Inflammatory macrophage (primary cell): ENCODE data around the gene VAV3.

Experiments used
- DNase-seq, 2 donors: peaks; one replicate each; pipeline ENCODE4 v3.0.0-alpha.2; 2020 to 2022

The VAV3 gene

GRCh38 chr1:107936498-107937481 lies 28.2 kb downstream of the VAV3 start:
- DNase-seq: peak; percentile 82 to 88

GRCh38 chr1:107935396-107936064 lies 29.4 kb downstream of the VAV3 start:
- DNase-seq: peak in 1 of 2 donors; percentile 30

DNA sequence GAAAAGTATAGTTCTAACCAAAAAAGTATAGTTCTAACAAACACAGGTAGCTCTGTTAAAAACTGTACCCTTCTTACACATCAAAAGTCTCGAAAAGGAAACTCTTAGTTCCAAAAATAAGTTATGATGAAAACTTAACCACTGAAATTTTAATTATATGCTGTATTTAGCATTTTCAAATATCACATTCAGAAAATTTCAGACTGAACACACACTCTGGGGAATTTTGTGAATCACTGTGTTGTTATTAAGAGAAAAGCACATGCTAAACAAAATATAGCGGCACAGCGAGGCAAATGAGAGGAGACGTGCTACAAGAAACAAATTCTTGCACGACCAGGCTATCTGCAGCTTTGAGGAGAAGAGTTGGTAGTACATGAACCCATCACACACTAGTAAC lies 30.4 kb downstream of the VAV3 start:
- no peak for DNase-seq

DNA sequence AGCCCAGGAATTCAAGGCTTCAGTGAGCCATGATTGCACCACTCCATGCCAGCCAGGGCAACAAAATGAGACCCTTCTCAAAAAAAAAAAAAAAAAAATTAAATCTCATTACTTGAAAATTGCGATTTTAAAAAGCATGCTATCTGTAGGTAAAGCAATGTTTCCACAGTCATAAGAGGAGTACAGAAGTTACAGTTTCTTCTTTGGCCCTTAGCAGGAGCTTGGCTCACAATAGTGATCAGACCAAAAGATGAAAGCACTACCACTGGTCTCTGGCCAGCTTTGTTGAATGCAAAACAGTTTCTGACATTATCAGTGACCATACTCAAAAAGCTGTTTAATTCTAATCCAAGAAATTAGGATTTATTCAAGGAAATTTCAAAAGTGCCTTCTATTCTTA lies 31.2 kb downstream of the VAV3 start:
- no peak for DNase-seq

- no peak for DNase-seq
These were observed 34.7 kb downstream of the VAV3 start for GRCh38 chr1:107930292-107930691.

DNA sequence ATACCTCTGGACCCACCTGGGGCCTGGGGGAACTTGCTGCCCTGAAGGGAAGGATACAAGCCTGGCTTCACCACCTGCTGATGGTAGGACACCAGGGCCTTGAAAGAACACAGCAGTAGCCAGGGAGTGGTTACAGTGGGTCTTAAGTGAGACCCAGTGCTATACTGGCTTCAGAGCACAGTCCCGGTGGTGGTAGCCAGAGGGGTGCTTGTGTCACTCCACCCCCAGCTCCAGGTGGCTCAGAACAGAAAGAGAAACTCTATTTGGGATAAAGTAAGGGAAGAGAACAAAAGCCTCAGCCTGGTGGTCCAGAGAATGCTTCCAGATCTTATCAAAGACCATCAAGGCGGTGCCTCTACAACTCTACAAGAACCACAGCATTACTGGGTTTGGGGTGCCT lies 37.2 kb downstream of the VAV3 start:
- DNase-seq: no peak

GRCh38 chr1:107926436-107927080 lies 38.4 kb downstream of the VAV3 start:
- no peak for DNase-seq

GRCh38 chr1:107925565-107925964 lies 39.4 kb downstream of the VAV3 start:
- no peak for DNase-seq

GRCh38 chr1:107920999-107921398 lies 44.0 kb downstream of the VAV3 start:
- no peak for DNase-seq

DNA sequence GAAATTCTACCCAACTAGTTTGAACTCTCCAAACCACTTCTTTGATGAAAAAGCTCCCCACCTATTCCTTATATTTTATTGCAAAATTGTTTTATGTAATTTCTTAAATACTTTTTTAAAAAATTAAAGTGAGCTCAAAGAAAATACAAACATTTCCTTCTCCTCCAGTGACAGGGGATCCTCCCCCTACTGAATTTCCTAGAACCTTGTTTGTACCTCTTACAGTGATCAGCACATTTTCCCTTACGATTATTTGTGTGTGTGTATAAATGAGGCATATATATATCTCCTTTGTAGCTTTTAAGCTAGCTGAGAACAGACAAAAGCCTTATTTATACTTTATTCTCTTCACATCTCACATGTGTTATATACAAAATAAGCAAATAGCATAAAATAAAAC lies 44.4 kb downstream of the VAV3 start:
- DNase-seq: no peak

DNA sequence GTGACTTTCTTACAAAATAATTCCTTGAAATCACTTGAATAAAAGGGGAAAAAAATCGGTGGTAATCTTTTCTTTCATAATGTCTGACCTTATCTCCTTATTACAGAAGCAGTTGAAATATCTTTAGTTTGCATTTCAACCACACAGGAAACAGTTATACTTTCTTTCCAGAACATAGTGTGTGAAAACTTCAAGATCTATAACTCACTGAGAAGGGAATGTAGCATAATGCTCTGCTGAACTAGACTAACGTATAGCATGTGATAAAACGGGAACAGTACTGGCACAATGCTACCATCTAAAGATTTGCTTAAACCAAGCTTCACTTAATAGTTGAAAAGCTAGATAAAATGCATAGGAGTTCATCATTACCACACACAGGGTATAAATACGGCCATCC lies 45.0 kb downstream of the VAV3 start:
- no peak for DNase-seq

GRCh38 chr1:107914119-107914765 lies 50.7 kb downstream of the VAV3 start:
- DNase-seq: peak; percentile 39 to 59

- no peak for DNase-seq
These were observed 52.3 kb downstream of the VAV3 start for GRCh38 chr1:107912656-107913055.

DNA sequence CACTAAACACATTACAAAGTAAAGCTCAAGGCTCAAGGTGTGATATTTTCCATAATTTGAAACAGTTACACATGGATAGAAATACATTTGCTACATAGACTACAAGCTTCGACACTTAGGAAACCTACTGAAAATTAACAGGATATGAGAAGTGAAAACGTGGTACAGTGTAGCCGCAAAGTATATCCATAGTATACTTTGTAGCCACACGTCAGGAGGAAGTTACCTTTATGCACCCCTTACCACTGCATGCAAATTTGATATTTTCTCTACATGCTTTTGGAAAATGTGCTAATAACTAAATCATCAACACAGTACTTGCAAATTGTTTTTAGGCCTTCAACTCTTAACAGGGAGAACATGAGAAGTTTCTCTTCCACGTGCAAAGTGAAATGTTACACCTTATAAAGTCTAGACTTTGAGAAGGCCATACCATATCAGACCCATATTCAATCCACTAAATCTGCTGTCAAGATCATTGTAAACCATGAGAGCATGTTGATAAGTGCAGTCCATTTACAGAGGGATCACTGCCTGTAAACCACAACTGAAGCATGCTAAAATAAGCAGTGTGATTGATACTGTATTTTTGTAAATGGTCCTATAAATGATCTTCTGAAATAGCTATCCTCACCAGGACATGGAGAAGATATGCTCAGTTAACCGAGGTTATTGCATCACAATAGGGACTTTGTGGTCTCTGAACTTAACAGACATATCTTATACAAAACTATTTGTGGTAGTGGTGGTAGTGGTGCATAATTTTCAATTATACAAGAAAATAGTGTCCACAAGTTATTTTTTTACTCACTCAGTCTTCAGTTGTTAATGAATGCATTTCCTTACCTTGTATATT lies 64.7 kb downstream of the VAV3 start:
- DNase-seq: no peak

- no peak for DNase-seq
These were observed 65.3 kb downstream of the VAV3 start for GRCh38 chr1:107899655-107900054.

GRCh38 chr1:107897438-107898345 lies 67.3 kb downstream of the VAV3 start:
- peak; percentile 33 to 45 for DNase-seq

DNA sequence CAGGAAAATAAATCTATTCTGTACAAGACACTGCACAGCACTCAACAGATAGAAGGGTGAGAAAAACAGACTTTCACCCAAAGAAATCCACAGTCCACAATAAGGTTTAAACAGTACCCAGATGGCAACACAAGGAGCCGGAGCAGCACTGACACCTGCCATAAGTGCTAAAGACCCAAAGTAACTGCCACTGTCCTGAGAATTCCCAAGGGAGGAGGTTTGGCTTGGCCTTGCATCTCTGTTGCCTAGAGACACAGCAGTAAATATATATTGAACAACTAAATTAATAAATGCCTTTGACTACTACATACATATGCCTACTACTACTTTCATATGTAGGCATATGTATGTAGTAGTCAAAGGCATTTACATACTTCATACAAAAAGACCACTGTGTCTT lies 68.0 kb downstream of the VAV3 start:
- no peak for DNase-seq

- no peak for DNase-seq
These were observed 68.6 kb downstream of the VAV3 start for GRCh38 chr1:107896401-107896800.

DNA sequence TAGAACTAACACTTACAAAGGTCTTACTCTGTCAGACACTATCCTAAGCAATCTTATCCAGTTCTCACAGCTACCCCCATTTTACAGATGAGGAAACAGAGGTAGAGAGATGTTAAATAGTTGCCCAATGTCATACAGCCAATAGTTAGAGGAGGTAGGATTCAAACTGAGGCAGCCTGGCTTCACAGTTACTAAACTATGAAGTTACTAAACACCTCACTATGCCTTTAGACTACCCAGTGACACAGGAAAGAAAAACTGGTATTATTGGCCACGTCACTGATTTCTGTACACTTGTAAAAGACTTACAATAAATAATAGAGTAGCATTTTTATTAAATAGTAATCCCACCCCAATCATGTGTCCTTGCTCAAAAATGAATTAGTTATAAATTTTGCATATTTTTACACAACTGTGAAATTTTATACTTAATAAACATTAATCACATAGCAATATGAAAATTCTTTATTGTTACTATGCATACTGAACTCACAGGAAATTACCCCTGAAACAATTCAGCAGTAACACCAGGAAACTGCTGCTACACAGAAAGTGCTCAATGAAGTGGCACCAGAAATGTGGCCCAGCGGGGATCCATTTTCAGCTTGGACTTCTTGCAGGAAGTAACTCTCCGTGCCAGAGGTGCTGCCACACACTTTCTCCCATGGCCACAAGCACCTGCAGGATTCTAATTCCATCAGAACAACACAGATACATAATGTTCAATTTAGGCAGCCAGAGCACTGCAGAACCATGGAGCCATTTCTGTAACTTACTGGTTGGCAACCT lies 69.4 kb downstream of the VAV3 start:
- DNase-seq: no peak

DNA sequence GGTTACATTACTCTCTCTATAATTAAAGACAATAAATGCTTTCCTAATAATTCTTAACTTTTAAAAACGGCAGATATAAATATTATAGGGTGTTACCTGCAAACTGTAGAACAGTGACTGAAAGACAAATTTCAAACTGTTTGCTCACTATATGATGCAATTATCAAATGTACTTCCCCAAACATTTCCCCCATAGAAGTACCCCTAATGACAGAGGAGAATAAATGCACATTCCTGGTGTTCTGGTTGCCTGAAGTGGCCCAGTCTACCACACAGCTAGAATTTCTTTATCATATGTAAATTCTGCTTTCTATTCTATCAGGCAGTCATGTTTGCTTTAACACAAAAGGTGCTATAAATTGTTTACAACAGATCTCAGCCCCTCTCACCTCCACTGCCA lies 70.4 kb downstream of the VAV3 start:
- no peak for DNase-seq
